GM18526 (cell line): ENCODE data around the gene SPATA31A6.
"Not testable (repeated sequence)": the region's sequence is repeated elsewhere in the genome, so short reads cannot be mapped to it uniquely, and the experiment has no call there.

Experiments used
- POLR2A ChIP-seq: IDR thresholded peaks from 3 replicates; pipeline ENCODE4 v1.6.1; 2011; ENCODE audit not compliant: insufficient read length; ENCODE audit errors: extremely low read depth

The SPATA31A6 gene

DNA sequence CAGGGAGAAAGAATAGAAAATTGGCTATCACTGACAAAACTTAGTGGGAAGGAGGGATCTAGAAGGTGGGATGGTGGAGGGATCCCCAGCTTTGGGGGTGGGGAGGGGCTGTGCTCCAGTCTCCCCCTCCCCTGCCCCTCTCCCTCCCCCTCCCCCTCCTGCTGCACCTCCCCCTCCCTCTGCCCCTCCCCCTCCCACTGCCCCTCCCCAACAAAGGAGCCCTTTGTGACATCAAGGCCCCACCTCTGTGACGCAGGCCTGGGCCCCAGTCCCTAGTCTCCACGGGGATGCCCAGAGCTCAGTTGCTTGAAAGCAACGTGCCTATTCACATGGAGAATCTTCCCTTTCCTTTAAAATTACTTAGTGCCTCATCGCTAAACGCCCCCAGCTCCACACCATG lies at the start of gene SPATA31A6:
Gene SPATA31A6, plus strand, starts transcription at position 301 of the 400 bp plus-strand sequence. Its CDS starts 29 bp downstream, at position 330.
- not testable (repeated sequence) for TF ChIP-seq POLR2A
